ENCODE measurements around the gene COX4I2.
"Not testable (repeated sequence)": the region's sequence is repeated elsewhere in the genome, so short reads cannot be mapped to it uniquely, and the experiment has no call there.

COX4I2 gene

GRCh38 chr20:31637660-31638059, at the start of gene COX4I2:
Gene COX4I2 (plus strand): TSS chr20:31637912. CDS start chr20:31639018, 1,106 bp downstream.
- no peak for DNase-seq

DNA sequence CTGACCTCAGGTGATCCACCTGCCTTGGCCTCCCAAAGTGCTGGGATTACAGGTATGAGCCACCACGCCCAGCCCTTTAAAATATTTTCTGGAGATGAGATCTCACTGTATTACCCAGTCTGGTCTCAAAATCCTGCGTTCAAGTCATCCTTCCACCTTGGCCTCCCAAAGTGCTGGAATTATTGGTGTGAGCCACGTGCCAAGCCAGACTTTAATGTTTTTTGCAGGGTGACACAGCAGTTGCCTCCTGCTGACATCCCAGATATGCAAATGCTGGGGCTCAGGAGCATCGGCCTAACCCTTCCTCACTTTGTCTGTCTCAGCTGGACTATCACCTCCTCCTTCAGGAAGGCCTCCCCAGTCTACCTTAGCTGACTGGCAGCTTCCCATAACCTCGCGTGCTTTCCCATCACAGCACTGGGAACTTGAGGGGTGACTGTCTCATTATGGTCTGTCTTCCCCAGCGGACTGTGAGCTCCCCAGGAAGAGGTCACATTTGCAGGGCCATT, 46.9 kb upstream of the COX4I2 start:
- no peak for DNase-seq

- peak in 1 of 2 donors; percentile 72 for DNase-seq
Observed at GRCh38 chr20:31593221-31594001, 44.3 kb upstream of the COX4I2 start.

DNA sequence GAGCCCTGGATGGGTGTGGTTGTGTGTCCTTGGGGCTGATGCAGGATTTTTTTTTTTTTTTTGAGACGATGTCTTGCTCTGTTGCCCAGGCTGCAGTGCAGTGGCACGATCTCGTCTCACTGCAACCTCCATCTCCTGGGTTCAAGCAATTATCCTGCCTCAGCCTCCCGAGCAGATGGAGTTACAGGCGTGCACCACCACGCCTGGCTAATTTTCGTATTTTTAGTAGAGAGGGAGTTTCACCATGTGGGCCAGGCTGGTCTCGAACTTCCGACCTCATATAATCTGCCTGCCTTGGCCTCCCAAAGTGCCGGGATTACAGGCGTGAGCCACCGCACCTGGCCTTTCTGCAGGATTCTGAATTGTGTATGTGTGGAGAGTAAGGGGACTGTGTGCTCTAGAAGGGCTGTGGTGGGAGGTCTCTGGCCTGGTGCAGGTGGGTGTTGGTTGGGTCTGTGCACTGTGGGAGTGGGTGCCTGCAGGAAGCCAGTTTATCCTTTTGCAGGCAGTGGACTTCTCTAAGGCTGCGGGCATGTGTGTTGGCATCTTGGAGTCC, 43.6 kb upstream of the COX4I2 start:
- no peak for DNase-seq

DNA sequence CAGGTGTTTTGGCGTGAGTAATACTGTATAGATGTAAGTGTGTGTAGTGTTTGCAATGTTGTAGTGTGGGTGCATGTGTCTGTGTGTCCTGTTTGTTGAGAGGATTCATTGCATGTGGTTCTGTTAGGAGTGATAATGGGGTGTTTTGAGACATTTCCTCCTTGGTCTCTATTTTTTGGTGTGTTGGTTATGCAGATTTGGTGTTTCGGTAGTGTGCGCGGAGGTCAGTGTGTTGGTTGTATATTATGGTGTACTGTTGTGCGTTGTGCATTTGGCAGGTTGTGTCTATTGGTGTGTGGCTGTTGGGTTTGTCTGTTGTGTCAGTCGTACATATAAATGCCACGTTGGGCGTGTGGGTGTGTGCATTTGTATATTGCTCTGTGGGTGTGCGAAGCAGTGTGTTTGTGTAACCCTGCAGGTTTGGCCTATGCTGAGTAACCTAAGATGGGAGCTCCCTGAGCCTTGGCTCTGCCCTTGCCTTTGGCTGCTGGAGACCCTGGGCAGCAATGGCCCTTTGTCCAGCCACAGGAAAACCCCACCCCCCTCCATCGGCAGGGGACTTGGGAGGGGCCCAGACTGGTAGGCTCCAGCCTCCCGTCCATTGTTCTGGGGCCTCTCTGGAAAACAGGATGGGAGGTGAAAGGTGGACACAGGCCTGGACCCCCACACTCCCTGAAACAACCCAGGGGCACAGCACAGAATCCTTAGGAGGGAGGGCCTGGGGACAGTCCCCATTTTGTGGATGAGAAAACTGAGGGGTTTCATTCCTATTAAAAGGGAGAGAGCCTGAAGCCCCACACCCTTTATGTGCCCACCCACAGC, 42.9 kb upstream of the COX4I2 start:
- DNase-seq, result no peak

DNA sequence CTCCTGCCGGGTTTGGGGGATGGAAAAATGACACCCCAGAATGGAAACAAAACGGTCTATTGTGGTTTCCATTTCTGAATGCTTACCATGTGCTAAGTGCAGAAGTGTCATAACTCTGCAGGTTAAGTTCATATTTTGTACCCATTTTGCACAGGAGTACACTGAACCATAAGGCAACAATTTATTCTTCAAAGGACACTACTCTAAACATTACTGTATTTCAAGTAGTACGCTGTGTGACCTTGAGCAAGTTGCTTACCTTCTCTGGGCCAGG, 42.4 kb upstream of the COX4I2 start:
- no peak for DNase-seq

GRCh38 chr20:31595654-31596411, 41.9 kb upstream of the COX4I2 start:
- DNase-seq, result no peak

DNA sequence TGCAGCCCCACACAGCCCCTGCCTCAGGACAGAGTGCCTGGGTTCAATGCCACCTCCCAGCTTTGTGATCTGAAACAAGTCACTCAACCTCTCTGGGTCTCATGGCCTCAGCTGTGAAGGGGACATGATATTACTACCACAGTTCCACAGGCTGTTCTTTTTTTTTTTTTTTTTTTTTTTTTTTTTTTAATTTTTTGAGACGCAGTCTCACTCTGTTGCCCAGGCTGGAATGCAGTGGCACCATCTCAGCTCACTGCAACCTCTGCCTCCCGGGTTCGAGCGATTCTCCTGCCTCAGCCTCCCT, 41.3 kb upstream of the COX4I2 start:
- DNase-seq, result not testable (repeated sequence)

GRCh38 chr20:31596831-31597480, 40.8 kb upstream of the COX4I2 start:
- DNase-seq, result no peak

DNA sequence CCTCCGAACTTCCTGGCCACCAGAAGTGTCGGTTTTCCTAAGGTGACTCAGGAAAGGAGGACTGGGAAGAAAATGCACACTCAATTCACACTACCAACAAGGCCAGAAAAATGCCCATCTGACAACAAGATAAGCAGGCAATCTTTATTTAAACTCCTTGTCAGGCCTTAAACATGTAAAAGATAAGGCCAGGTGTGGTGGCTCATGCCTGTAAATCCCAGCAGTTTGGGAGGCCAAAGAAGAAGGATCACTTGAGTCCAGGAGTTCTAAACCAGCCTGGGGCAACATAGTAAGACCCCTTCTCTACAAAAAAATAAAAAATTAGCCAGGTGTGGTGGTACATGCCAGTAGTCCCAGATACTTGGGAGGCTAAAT, 40.2 kb upstream of the COX4I2 start:
- DNase-seq, result no peak

- DNase-seq, result no peak
Observed at GRCh38 chr20:31602431-31602778, 35.3 kb upstream of the COX4I2 start.

DNA sequence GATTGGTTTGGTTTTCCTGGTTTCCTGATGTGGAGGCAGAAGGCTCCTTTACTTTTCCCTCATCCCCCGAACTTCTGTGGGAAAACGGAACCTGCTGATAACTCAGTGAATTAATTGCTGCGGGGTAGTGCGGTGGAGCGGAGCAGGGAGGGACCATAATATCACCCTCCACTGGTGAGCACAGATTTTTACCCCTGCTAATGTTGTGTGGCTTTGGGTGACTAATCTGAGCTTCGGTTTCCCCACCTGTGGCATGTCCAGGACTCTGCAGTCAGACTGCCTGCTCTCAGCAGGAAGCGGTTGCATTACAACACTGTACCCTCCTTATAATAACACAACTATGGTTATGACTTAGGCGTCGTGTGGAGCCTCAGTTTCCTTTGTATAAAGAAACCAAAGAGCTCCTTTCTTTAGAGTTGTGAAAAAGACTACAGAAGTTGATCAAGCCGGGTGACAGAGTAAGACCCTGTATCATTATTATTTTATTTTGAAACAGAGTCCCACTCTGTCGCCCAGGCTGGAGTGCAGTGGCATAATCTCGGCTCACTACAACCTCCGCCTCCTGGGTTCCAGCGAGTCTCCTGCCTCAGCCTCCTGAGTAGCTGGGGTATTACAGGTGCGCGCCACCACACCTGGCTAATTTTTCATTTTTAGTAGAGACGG, 34.8 kb upstream of the COX4I2 start:
- DNase-seq, result no peak

GRCh38 chr20:31603822-31604566, 33.7 kb upstream of the COX4I2 start:
- peak; percentile 59 to 77 for DNase-seq

GRCh38 chr20:31604567-31605030, 33.1 kb upstream of the COX4I2 start:
- no peak for DNase-seq

DNA sequence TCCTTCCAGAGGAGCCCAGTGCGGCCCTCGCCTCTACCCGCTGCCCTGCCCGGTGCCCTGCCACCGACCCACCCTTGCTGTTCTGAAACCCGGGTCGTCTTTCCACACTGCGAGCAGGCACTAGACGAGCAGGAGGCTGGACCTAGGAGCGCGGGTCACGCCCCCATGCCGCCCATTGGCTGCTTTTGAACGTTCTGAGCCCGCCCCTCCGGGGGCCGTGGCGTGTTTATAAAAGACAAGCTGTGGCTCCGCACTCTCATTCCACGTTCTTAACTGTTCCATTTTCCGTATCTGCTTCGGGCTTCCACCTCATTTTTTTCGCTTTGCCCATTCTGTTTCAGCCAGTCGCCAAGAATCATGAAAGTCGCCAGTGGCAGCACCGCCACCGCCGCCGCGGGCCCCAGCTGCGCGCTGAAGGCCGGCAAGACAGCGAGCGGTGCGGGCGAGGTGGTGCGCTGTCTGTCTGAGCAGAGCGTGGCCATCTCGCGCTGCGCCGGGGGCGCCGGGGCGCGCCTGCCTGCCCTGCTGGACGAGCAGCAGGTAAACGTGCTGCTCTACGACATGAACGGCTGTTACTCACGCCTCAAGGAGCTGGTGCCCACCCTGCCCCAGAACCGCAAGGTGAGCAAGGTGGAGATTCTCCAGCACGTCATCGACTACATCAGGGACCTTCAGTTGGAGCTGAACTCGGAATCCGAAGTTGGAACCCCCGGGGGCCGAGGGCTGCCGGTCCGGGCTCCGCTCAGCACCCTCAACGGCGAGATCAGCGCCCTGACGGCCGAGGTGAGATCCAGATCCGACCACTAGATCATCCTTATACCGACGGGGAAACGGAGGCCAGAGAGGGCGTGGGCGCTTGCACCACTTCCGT, 32.4 kb upstream of the COX4I2 start, which contains the start of gene ID1:
TSS of gene ID1 (plus strand) at position 259 of the 871 bp plus-strand sequence. CDS start at position 358, 99 bp downstream.
- peak; percentile 77 to 82 for DNase-seq

DNA sequence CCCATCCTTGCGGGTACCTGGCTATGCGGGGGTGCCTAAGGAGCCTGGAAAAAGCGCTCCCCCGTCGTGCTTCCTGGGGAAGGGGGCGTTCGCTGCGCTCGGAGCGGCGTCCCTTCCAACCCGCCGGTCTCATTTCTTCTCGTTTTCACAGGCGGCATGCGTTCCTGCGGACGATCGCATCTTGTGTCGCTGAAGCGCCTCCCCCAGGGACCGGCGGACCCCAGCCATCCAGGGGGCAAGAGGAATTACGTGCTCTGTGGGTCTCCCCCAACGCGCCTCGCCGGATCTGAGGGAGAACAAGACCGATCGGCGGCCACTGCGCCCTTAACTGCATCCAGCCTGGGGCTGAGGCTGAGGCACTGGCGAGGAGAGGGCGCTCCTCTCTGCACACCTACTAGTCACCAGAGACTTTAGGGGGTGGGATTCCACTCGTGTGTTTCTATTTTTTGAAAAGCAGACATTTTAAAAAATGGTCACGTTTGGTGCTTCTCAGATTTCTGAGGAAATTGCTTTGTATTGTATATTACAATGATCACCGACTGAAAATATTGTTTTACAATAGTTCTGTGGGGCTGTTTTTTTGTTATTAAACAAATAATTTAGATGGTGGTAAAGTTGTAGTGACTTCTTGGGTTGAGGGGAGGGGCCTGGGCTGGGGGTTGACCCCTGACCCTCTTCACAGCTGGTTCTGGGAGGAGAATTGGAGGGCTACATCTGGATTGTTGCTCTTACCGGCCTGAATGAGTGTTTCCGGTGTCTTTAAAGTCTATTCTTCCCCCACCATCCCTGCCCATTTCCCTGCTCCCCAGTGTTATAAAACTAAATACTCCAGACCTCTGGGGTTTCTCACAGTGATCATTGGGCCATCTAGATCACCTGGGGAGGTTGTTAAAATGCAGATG, 31.6 kb upstream of the COX4I2 start:
- DNase-seq, result no peak

GRCh38 chr20:31606804-31607639, 30.7 kb upstream of the COX4I2 start:
- no peak for DNase-seq

DNA sequence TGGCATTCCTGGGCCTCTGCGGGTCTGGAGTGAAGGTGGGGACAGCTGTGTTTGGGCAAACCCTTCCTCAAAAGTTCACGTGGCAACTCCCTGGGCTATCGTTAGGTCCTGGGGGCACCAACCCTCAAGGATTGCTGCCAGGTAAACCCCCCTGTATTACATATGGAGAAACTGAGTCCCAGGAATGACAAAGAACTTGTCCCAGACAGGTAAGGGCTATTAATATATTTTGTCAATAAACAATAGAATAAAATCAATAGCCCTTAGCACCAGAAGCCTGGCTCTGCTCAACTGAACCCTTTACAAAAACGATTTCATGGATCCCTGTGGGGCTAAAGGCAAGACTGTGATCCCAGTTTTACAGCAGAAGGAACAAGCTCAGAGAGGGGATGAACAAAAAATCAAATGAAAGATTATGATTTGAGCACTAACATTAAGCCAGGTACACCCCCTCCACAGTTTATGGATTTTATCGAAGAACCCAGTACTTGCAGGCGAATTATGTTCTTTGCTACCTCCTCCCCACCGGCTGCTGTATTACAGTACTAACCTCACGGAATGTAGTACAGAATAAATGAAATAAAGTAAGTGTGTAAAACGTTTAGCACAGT, 30.0 kb upstream of the COX4I2 start:
- DNase-seq, result no peak

Measured in bone marrow (tissue), 2 donors.